ENCODE data around the gene PALMD.
A peak's percentile ranks its signal among the peaks of the same experiment; 100 is the strongest.

PALMD gene

DNA sequence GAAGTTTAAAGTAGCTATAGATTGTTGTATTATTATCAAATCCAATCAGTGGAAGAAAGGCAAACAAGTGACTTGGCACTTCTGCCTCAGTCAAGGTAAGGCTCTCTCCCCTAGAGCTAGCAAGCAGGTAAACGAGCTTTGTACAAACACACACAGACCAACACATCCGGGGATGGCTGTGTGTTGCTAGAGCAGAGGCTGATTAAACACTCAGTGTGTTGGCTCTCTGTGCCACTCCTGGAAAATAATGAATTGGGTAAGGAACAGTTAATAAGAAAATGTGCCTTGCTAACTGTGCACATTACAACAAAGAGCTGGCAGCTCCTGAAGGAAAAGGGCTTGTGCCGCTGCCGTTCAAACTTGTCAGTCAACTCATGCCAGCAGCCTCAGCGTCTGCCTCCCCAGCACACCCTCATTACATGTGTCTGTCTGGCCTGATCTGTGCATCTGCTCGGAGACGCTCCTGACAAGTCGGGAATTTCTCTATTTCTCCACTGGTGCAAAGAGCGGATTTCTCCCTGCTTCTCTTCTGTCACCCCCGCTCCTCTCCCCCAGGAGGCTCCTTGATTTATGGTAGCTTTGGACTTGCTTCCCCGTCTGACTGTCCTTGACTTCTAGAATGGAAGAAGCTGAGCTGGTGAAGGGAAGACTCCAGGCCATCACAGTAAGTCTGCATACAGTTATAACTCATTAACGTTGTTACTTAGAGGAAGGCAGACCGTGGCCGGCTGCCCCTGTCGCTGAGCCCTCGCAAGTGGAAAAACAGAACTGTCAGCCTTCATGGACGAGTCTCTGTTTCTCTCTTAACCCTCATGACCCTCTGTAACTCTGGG lies at the start of gene PALMD:
Gene PALMD (plus strand): TSS at position 415 of the 833 bp plus-strand sequence. CDS start 205 bp downstream, at position 620.
- Histone ChIP-seq H3K4me1 (ENCODE audit: insufficient read depth, low read length) (no peaks in the 10 kb centered on the region), H3K36me3 (ENCODE audit: insufficient read depth, low read length) (no peaks in the 10 kb centered on the region), H3K9me3 (ENCODE audit: low read length) (no peaks in the 10 kb centered on the region), H3K27me3 (ENCODE audit: control insufficient read depth in 1 of 2, insufficient read depth in 2 of 2, low read length in 2 of 2) (no peaks in the 10 kb centered on the region), H3K27ac (ENCODE audit: low read depth, low read length) (no peak within 1 kb of the TSS), H3K4me3 (ENCODE audit: low read depth in 1 of 2, low read length in 2 of 2) (peak within 1 kb of the TSS in 1 of 2 donors; percentile 25), H3K9ac (ENCODE audit: low read length) (peak within 1 kb of the TSS; percentile 12)

DNA sequence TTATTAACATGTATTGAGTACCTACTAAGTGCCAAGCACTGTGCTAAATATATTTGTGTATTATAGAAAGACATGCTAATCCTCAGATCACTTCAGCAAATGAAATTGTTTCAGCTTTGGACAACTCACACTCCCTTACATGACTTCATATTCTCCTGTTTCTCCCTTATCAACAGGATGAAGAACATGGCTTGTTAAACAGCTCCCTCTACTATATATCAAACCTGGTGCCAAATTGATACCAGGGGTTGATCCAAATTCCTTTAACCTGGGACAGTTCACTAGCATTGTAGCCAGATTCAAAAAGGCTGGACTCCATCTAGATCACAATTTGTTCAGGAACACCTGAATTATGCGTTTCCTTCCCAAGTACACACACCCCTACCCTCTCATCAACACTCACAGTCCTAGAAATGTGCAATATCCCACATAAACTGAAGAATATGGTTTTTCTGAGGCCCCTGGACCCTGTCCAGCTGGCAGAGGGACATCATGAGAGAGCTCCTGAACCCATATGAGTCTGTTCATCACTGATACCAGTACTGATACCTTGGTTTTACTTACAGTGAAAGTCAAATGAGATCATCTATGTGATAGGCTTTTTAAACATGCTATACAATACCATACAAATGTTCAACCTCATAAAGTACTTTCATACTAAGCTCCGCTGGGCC lies 47.0 kb upstream of the PALMD start:
- Histone ChIP-seq H3K9ac (ENCODE audit: low read length) (no peak overlapping the region), H3K27ac (ENCODE audit: low read depth, low read length) (no peak overlapping the region), H3K4me3 (ENCODE audit: low read depth in 1 of 2, low read length in 2 of 2) (no peak overlapping the region), H3K4me1 (ENCODE audit: insufficient read depth, low read length) (no peaks in the 10 kb centered on the region), H3K9me3 (ENCODE audit: low read length) (no peaks in the 10 kb centered on the region), H3K27me3 (ENCODE audit: control insufficient read depth in 1 of 2, insufficient read depth in 2 of 2, low read length in 2 of 2) (no peaks in the 10 kb centered on the region), H3K36me3 (ENCODE audit: insufficient read depth, low read length) (no peaks in the 10 kb centered on the region)

DNA sequence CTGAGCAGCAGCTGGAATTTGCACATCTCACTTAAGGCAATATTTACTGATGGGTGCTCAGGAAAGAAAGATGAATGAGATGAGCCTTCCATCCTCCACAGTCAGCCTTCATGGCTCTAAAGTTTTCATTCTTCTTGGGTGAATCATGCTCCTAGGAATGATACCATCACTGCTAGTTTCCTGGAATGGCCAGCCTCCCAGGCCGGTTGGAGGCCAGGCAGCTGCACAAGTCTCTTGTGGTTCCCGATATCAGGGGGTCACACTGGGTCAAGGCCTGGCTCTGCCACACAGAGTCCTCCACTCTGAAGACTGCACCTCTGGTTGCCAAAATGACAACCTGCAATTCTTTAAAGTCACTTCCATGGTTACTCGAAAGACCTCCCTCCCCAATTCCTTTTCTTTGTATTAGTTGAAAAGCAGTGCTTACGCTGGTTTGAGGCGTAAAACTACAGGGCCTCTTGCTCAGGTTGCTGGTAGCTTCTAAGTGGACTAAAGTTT lies 46.2 kb upstream of the PALMD start:
- no peaks in the 10 kb centered on the region for H3K9me3 ChIP-seq (ENCODE audit: low read length)
- H3K4me1 ChIP-seq (ENCODE audit: insufficient read depth, low read length): no peaks in the 10 kb centered on the region
- H3K27ac ChIP-seq (ENCODE audit: low read depth, low read length): no peak overlapping the region
- no peaks in the 10 kb centered on the region for H3K36me3 ChIP-seq (ENCODE audit: insufficient read depth, low read length)
- H3K9ac ChIP-seq (ENCODE audit: low read length): no peak overlapping the region
- no peak overlapping the region for H3K4me3 ChIP-seq (ENCODE audit: low read depth in 1 of 2, low read length in 2 of 2)
- H3K27me3 ChIP-seq (ENCODE audit: control insufficient read depth in 1 of 2, insufficient read depth in 2 of 2, low read length in 2 of 2): no peaks in the 10 kb centered on the region

DNA sequence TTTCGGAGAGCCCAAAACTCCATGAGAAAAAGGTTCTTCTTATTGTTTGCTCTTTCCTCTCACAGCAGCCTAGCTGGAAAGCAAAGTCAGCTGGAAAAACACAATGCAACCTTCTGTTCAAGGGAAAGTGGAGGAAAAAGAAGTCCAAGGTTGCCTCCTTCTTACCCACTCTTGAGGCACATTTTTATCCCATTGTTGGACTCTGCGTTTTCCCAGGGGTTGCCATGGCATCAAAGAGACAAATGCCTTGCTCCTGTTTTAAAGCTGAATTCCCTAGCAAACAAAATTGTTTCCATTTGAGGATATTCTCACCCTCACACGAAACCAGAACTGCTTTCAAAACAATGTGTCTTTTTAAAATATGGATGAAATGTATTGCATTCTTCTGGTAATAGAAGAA lies 45.1 kb upstream of the PALMD start:
- Histone ChIP-seq H3K27me3 (ENCODE audit: control insufficient read depth in 1 of 2, insufficient read depth in 2 of 2, low read length in 2 of 2) (no peaks in the 10 kb centered on the region), H3K4me3 (ENCODE audit: low read depth in 1 of 2, low read length in 2 of 2) (no peak overlapping the region), H3K4me1 (ENCODE audit: insufficient read depth, low read length) (no peaks in the 10 kb centered on the region), H3K9me3 (ENCODE audit: low read length) (no peaks in the 10 kb centered on the region), H3K36me3 (ENCODE audit: insufficient read depth, low read length) (no peaks in the 10 kb centered on the region), H3K27ac (ENCODE audit: low read depth, low read length) (no peak overlapping the region), H3K9ac (ENCODE audit: low read length) (no peak overlapping the region)

DNA sequence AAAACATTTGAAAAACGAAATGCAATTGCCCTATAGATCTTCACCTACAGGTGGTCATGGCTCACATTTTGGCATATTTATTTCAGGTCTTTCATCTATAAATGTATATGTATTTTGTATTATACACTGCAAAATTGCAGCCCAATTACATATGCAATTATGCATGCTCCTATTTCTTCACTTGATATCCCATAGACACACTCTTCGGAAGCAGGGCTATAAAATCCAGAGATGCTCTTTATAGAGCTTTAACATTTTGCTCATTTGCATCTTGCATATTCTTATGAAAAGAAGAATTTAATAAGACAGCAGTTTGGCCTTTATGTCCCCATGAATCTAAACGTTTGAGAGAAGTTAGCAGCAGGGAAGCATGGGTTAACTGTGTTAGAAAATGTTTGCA lies 44.7 kb upstream of the PALMD start:
- no peak overlapping the region for H3K27ac ChIP-seq (ENCODE audit: low read depth, low read length)
- no peaks in the 10 kb centered on the region for H3K4me1 ChIP-seq (ENCODE audit: insufficient read depth, low read length)
- no peaks in the 10 kb centered on the region for H3K27me3 ChIP-seq (ENCODE audit: control insufficient read depth in 1 of 2, insufficient read depth in 2 of 2, low read length in 2 of 2)

GRCh38 chr1:99601709-99602403 lies 44.1 kb upstream of the PALMD start:
- Histone ChIP-seq H3K27ac (ENCODE audit: low read depth, low read length) (no peak overlapping the region), H3K4me1 (ENCODE audit: insufficient read depth, low read length) (no peaks in the 10 kb centered on the region), H3K27me3 (ENCODE audit: control insufficient read depth in 1 of 2, insufficient read depth in 2 of 2, low read length in 2 of 2) (no peaks in the 10 kb centered on the region), H3K9ac (ENCODE audit: low read length) (no peak overlapping the region), H3K36me3 (ENCODE audit: insufficient read depth, low read length) (no peaks in the 10 kb centered on the region), H3K9me3 (ENCODE audit: low read length) (no peaks in the 10 kb centered on the region), H3K4me3 (ENCODE audit: low read depth in 1 of 2, low read length in 2 of 2) (no peak overlapping the region)

More for the DNA sequence above, 44.7 kb upstream of the PALMD start:
- Histone ChIP-seq H3K9me3 (ENCODE audit: low read length) (no peaks in the 10 kb centered on the region), H3K4me3 (ENCODE audit: low read depth in 1 of 2, low read length in 2 of 2) (no peak overlapping the region), H3K9ac (ENCODE audit: low read length) (no peak overlapping the region), H3K36me3 (ENCODE audit: insufficient read depth, low read length) (no peaks in the 10 kb centered on the region)

- Histone ChIP-seq H3K9me3 (ENCODE audit: low read length) (peaks cover under 1% of the 10 kb centered on the region), H3K9ac (ENCODE audit: low read length) (no peak overlapping the region), H3K36me3 (ENCODE audit: insufficient read depth, low read length) (no peaks in the 10 kb centered on the region), H3K4me1 (ENCODE audit: insufficient read depth, low read length) (no peaks in the 10 kb centered on the region), H3K4me3 (ENCODE audit: low read depth in 1 of 2, low read length in 2 of 2) (no peak overlapping the region), H3K27me3 (ENCODE audit: control insufficient read depth in 1 of 2, insufficient read depth in 2 of 2, low read length in 2 of 2) (no peaks in the 10 kb centered on the region), H3K27ac (ENCODE audit: low read depth, low read length) (no peak overlapping the region)
Measured at GRCh38 chr1:99602404-99602969, 43.4 kb upstream of the PALMD start.

- no peak overlapping the region for H3K9ac ChIP-seq (ENCODE audit: low read length)
- H3K4me1 ChIP-seq (ENCODE audit: insufficient read depth, low read length): no peaks in the 10 kb centered on the region
- no peak overlapping the region for H3K4me3 ChIP-seq (ENCODE audit: low read depth in 1 of 2, low read length in 2 of 2)
- no peaks in the 10 kb centered on the region for H3K27me3 ChIP-seq (ENCODE audit: control insufficient read depth in 1 of 2, insufficient read depth in 2 of 2, low read length in 2 of 2)
- H3K36me3 ChIP-seq (ENCODE audit: insufficient read depth, low read length): no peaks in the 10 kb centered on the region
- H3K9me3 ChIP-seq (ENCODE audit: low read length): peaks cover 3% of the 10 kb centered on the region
- H3K27ac ChIP-seq (ENCODE audit: low read depth, low read length): no peak overlapping the region
Measured at GRCh38 chr1:99603699-99604560, 42.0 kb upstream of the PALMD start.

- Histone ChIP-seq H3K9me3 (ENCODE audit: low read length) (peaks cover 3% of the 10 kb centered on the region), H3K9ac (ENCODE audit: low read length) (no peak overlapping the region), H3K4me1 (ENCODE audit: insufficient read depth, low read length) (no peaks in the 10 kb centered on the region), H3K27ac (ENCODE audit: low read depth, low read length) (no peak overlapping the region), H3K4me3 (ENCODE audit: low read depth in 1 of 2, low read length in 2 of 2) (no peak overlapping the region), H3K36me3 (ENCODE audit: insufficient read depth, low read length) (no peaks in the 10 kb centered on the region), H3K27me3 (ENCODE audit: control insufficient read depth in 1 of 2, insufficient read depth in 2 of 2, low read length in 2 of 2) (no peaks in the 10 kb centered on the region)
Measured at GRCh38 chr1:99606306-99606705, 39.6 kb upstream of the PALMD start.

DNA sequence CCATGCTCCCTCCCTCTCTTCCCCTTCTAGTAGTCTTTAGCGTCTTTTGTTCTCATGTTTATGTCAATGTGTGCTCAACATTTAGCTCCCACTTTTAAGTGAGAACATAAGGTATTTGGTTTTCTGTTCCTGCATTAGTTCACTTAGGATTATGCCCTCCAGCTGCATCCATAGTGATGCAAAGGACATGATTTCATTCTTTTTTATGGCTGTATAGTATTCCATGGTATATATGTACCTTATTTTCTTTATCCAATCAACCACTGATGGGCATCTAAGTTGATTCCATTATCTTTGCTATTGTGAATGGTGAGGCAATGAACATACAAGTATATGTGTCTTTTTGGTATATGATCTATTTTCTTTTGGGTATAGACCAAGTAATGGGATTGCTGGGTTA lies 38.3 kb upstream of the PALMD start:
- peaks cover 3% of the 10 kb centered on the region for H3K9me3 ChIP-seq (ENCODE audit: low read length)
- no peaks in the 10 kb centered on the region for H3K27me3 ChIP-seq (ENCODE audit: control insufficient read depth in 1 of 2, insufficient read depth in 2 of 2, low read length in 2 of 2)
- no peaks in the 10 kb centered on the region for H3K4me1 ChIP-seq (ENCODE audit: insufficient read depth, low read length)
- H3K27ac ChIP-seq (ENCODE audit: low read depth, low read length): no peak overlapping the region
- no peaks in the 10 kb centered on the region for H3K36me3 ChIP-seq (ENCODE audit: insufficient read depth, low read length)
- H3K4me3 ChIP-seq (ENCODE audit: low read depth in 1 of 2, low read length in 2 of 2): no peak overlapping the region
- no peak overlapping the region for H3K9ac ChIP-seq (ENCODE audit: low read length)
